ENCODE measurements around the gene CCDC194.

- no peak for TF ChIP-seq EZH2phosphoT487 (IDR thresholded peaks at IDR 0.05)
- TF ChIP-seq CTCF (IDR thresholded peaks at IDR 0.05), result no peak
- no peak for TF ChIP-seq EZH2 (IDR thresholded peaks at IDR 0.05)
Observed at GRCh38 chr19:17402982-17403855, 9.2 kb upstream of the CCDC194 start.

Data from neural progenitor cell (in vitro differentiated cells).